ENCODE measurements around the gene MOBP. TPM values are rescaled to one million over a fixed set of nuclear protein-coding genes. Genes with fewer than 3 reads are reported as not detected.

Gene MOBP
- total and polyA plus RNA-seq, 8 donors: 0.06 to 0.92 (median 0.43) TPM; not detected in 4

- Histone ChIP-seq H3K4me1 (no peaks in the 10 kb centered on the region), H3K4me3 (no peak overlapping the region)
- intact Hi-C loops (cut with DNase I; ENCODE audit: low total_unique reads): no loop called here
Measured at GRCh38 chr3:39476783-39477182, 9.3 kb downstream of the MOBP start.

DNA sequence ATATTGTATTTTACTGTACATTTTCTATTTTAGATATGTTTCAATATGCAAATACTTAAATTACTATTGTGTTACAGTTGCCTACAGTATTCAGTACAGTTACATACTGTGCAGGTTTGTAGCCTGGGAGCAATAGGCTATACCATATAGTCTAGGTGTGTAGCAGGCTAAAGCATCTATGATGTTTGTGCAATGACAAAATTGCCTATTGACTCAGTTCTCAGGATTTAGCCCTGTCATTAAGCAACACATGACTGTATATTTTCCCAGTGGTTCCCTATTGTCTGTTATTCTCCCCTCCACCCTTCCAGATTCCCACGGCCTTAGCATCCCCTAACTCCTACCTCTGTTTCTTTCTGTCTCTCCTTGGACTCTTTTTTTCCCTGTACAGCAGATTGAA is 10.7 kb downstream of the MOBP start:
- 81 to 96% (median 91%) methylated on average over 1 of the region's 1 CpG for WGBS, 5 donors
- intact Hi-C loops (cut with DNase I; ENCODE audit: low total_unique reads): no loop called here
- DNase-seq: no peak
- H3K27ac ChIP-seq: no peak overlapping the region
- no peaks in the 10 kb centered on the region for H3K36me3 ChIP-seq
- peaks cover 0 to 21% (median 14%) of the 10 kb centered on the region in 4 donors for H3K9me3 ChIP-seq
- no peak overlapping the region for H3K4me3 ChIP-seq
- H3K27me3 ChIP-seq: peaks cover 0 to 3% (median 0%) of the 10 kb centered on the region in 3 donors
- TF ChIP-seq POLR2A (IDR thresholded peaks at IDR 0.05) (no peak), EP300 (IDR thresholded peaks at IDR 0.05) (no peak), CTCF (IDR thresholded peaks at IDR 0.05) (no peak), POLR2AphosphoS5 (IDR thresholded peaks at IDR 0.05) (no peak)
- H3K4me1 ChIP-seq: no peaks in the 10 kb centered on the region

More at GRCh38 chr3:39476783-39477182, 9.3 kb downstream of the MOBP start:
- Histone ChIP-seq H3K27me3 (peaks cover 0 to 8% (median 0%) of the 10 kb centered on the region in 3 donors), H3K9me3 (peaks cover 0 to 21% (median 14%) of the 10 kb centered on the region in 4 donors), H3K27ac (no peak overlapping the region), H3K36me3 (no peaks in the 10 kb centered on the region)
- no peak for DNase-seq
- TF ChIP-seq EP300 (IDR thresholded peaks at IDR 0.05): no peak
- TF ChIP-seq CTCF (IDR thresholded peaks at IDR 0.05): no peak
- TF ChIP-seq POLR2AphosphoS5 (IDR thresholded peaks at IDR 0.05): no peak

- H3K36me3 ChIP-seq: no peaks in the 10 kb centered on the region
- intact Hi-C loops (cut with DNase I; ENCODE audit: low total_unique reads): no loop called here
- 65 to 74% (median 68%) methylated on average over 7 of the region's 7 CpGs for WGBS, 5 donors
- TF ChIP-seq EP300 (IDR thresholded peaks at IDR 0.05): no peak
- TF ChIP-seq POLR2AphosphoS5 (IDR thresholded peaks at IDR 0.05): no peak
- TF ChIP-seq POLR2A (IDR thresholded peaks at IDR 0.05): no peak
- TF ChIP-seq CTCF (IDR thresholded peaks at IDR 0.05): no peak
- no peak overlapping the region for H3K27ac ChIP-seq
- no peaks in the 10 kb centered on the region for H3K27me3 ChIP-seq
- peaks cover 0 to 21% (median 14%) of the 10 kb centered on the region in 4 donors for H3K9me3 ChIP-seq
- no peak for DNase-seq
- H3K4me1 ChIP-seq: no peaks in the 10 kb centered on the region
- no peak overlapping the region for H3K4me3 ChIP-seq
Measured at GRCh38 chr3:39479701-39480414, 12.4 kb downstream of the MOBP start.

DNA sequence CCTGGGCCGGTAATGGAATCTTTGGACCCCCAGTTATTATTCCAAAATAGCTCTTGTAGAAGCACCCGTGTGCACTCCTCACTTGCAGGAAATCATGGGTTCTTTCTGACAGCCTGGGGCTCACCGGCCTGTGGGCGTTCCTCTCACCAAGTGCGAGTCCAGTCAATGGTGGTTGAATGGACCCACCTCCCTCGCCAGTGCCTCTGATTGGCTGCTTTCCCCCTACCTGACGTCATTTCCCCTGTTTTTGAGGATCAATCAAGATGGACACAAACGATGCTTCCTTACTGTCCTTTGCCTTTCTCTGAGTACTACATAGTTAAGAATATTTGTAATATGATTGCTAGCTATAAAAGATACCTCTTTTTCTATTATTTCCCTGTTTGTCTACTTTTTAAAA is 18.1 kb downstream of the MOBP start:
- Histone ChIP-seq H3K36me3 (no peaks in the 10 kb centered on the region), H3K4me3 (no peak overlapping the region), H3K27ac (no peak overlapping the region), H3K9me3 (no peaks in the 10 kb centered on the region), H3K4me1 (no peaks in the 10 kb centered on the region), H3K27me3 (no peaks in the 10 kb centered on the region)
- intact Hi-C loops (cut with DNase I; ENCODE audit: low total_unique reads): no loop called here
- DNase-seq: no peak
- TF ChIP-seq EP300 (IDR thresholded peaks at IDR 0.05) (no peak), POLR2AphosphoS5 (IDR thresholded peaks at IDR 0.05) (no peak), CTCF (IDR thresholded peaks at IDR 0.05) (no peak), POLR2A (IDR thresholded peaks at IDR 0.05) (no peak)
- WGBS, 5 donors: 83 to 93% (median 85%) methylated on average over 8 of the region's 8 CpGs

Measured in stomach (tissue), 9 donors.